HCT116 (cell line): ENCODE results near the gene PIGL. TPM values are rescaled to one million over a fixed set of nuclear protein-coding genes. Genes with fewer than 3 reads are reported as not detected.
"Not testable (repeated sequence)": the region's sequence is repeated elsewhere in the genome, so short reads cannot be mapped to it uniquely, and the experiment has no call there.

Experiments used
- ATAC-seq: fragments of 200-7000 bp; cut with Tn5 transposase; 2 replicates; pipeline ENCODE4 v1.9.1; 2020; ENCODE audit warnings: mild to moderate bottlenecking, moderate library complexity
- BruUV-seq: library from RNA; stranded (reverse); fragments of 400-500 nt; replicated peaks from 2 replicates; lab custom pipeline; 2021; lab: Mats Ljungman, UMichigan
- CTCF ChIA-PET: fragments of 300-600 bp; sonication (Branson Sonifier 250); formaldehyde crosslinking; loops from one replicate; lab custom pipeline; 2021; ENCODE audit warnings: antibody characterized with exemption; lab: Charles Lee
- POLR2A ChIA-PET: fragments of 300-600, 350-600 bp; sonication (Branson Sonifier 250); formaldehyde crosslinking; loops from one replicate; lab custom pipeline; 2021; ENCODE audit warnings: antibody characterized with exemption; lab: Charles Lee
- RAD21 ChIA-PET, 2 experiments: fragments of 300-600 bp; sonication (Branson Sonifier 250); formaldehyde crosslinking; loops; one replicate each; lab custom pipeline; 2023; ENCODE audit warnings: low total read pairs in 2 of 2; ENCODE audit not compliant: uncharacterized antibody in 2 of 2, unreplicated experiment in 2 of 2, low non-redundant PET in 1 of 2; lab: Charles Lee
- DNase-seq: peaks from one replicate; pipeline ENCODE4 v3.0.0-alpha.2; 2010; ENCODE audit warnings: low read depth, low spot score
- H2AFZ ChIP-seq: fragments of 200-600 bp; shearing (Covaris generic), sonication (generic); 2 replicates; pipeline ENCODE4 v1.6.1; 2017; ENCODE audit warnings: low read depth, mixed run types, mixed read lengths, antibody characterized with exemption, low read length; ENCODE audit not compliant: poor library complexity, severe bottlenecking
- H3K27ac ChIP-seq: 2 replicates; pipeline ENCODE4 v1.5.1; 2012; ENCODE audit warnings: low read depth, low read length
- H3K27me3 ChIP-seq: fragments of 200-600 bp; sonication (generic); 2 replicates; pipeline ENCODE4 v1.6.1; 2016; ENCODE audit warnings: mixed run types, low read length, mixed read lengths; ENCODE audit not compliant: insufficient read depth
- H3K36me3 ChIP-seq, 2 experiments: fragments of 200-500 bp in 1 of 2; fragments of 200-600 bp in 1 of 2; sonication (Bioruptor generic) in 1 of 2; sonication (generic) in 1 of 2; 2 replicates each; pipeline versions ENCODE4 v1.5.1 to v1.6.1; 2014 to 2016; ENCODE audit warnings: low read length in 2 of 2, inconsistent platforms in 1 of 2, mixed read lengths in 1 of 2, mixed run types in 1 of 2; ENCODE audit not compliant: insufficient read depth in 2 of 2, control insufficient read depth in 1 of 2
- H3K4me1 ChIP-seq, 2 experiments: fragments of 200-600 bp in 1 of 2; sonication (generic) in 1 of 2; 2 replicates each; pipeline versions ENCODE4 v1.5.1 to v1.6.1; 2012 to 2017; ENCODE audit warnings: low read length in 2 of 2, inconsistent platforms in 1 of 2, mild to moderate bottlenecking in 1 of 2, mixed read lengths in 1 of 2, mixed run types in 1 of 2, moderate library complexity in 1 of 2; ENCODE audit not compliant: insufficient read depth in 2 of 2, control insufficient read depth in 1 of 2
- H3K4me2 ChIP-seq: fragments of 200-600 bp; sonication (generic); 2 replicates; pipeline ENCODE4 v1.6.1; 2017; ENCODE audit warnings: mixed run types, low read length, mixed read lengths
- H3K4me3 ChIP-seq, 2 experiments: fragments of 200-600 bp in 1 of 2; sonication (generic) in 1 of 2; replicated peaks in 1 of 2; 2 replicates each; pipeline ENCODE4 v1.5.1; 2011 to 2016; ENCODE audit warnings: low read length in 2 of 2, control low read depth in 1 of 2, low read depth in 1 of 2, mild to moderate bottlenecking in 1 of 2, mixed read lengths in 1 of 2, mixed run types in 1 of 2
- H3K79me2 ChIP-seq: fragments of 200-600 bp; sonication (generic); 2 replicates; pipeline ENCODE4 v1.6.1; 2017; ENCODE audit warnings: mild to moderate bottlenecking, mixed run types, low read length, moderate library complexity, mixed read lengths; ENCODE audit not compliant: insufficient read depth
- H3K9ac ChIP-seq: fragments of 200-600 bp; sonication (generic); 2 replicates; pipeline ENCODE4 v1.6.1; 2016; ENCODE audit warnings: low read length, mixed read lengths
- H3K9me2 ChIP-seq: fragments of 200-600 bp; sonication (generic), shearing (Covaris generic); 2 replicates; pipeline ENCODE4 v1.6.1; 2017; ENCODE audit warnings: mixed run types, mild to moderate bottlenecking, moderate library complexity; ENCODE audit not compliant: insufficient read depth
- H3K9me3 ChIP-seq, 2 experiments: fragments of 200-500 bp in 1 of 2; fragments of 200-600 bp in 1 of 2; sonication (Bioruptor generic) in 1 of 2; sonication (generic) in 1 of 2; 2 replicates each; pipeline ENCODE4 v1.6.1; 2014 to 2017; ENCODE audit warnings: low read length in 2 of 2, mixed read lengths in 2 of 2, inconsistent platforms in 1 of 2, low read depth in 1 of 2, mild to moderate bottlenecking in 1 of 2, mixed run types in 1 of 2, moderate library complexity in 1 of 2; ENCODE audit not compliant: control insufficient read depth in 1 of 2, insufficient read depth in 1 of 2
- H4K20me1 ChIP-seq: fragments of 200-600 bp; sonication (generic), shearing (Covaris generic); 2 replicates; pipeline ENCODE4 v1.6.1; 2017; ENCODE audit warnings: mixed run types, mild to moderate bottlenecking, moderate library complexity; ENCODE audit not compliant: insufficient read depth
- CBX3 ChIP-seq: IDR thresholded peaks from 2 replicates; pipeline ENCODE4 v1.6.1; 2012; ENCODE audit warnings: low read depth
- EGR1 ChIP-seq: IDR thresholded peaks from 2 replicates; pipeline ENCODE4 v1.6.1; 2012; ENCODE audit warnings: low read depth
- ELF1 ChIP-seq: IDR thresholded peaks from 2 replicates; pipeline ENCODE4 v1.6.1; 2012; ENCODE audit warnings: low read depth, borderline replicate concordance
- EZH2phosphoT487 ChIP-seq: fragments of 200-600 bp; IDR thresholded peaks from 2 replicates; pipeline ENCODE4 v1.6.1; 2018; ENCODE audit warnings: antibody characterized with exemption, borderline replicate concordance
- FOSL1 ChIP-seq: IDR thresholded peaks from 2 replicates; pipeline ENCODE4 v1.6.1; 2012; ENCODE audit warnings: low read depth
- POLR2A ChIP-seq: IDR thresholded peaks from 2 replicates; pipeline ENCODE4 v1.7.0; 2011; ENCODE audit warnings: borderline replicate concordance; ENCODE audit not compliant: insufficient read depth, insufficient read length; ENCODE audit errors: extremely low read depth
- RAD21 ChIP-seq: IDR thresholded peaks from 2 replicates; pipeline ENCODE4 v1.6.1; 2012; ENCODE audit warnings: low read depth, mild to moderate bottlenecking
- SIN3A ChIP-seq: IDR thresholded peaks from 2 replicates; pipeline ENCODE4 v1.6.1; 2012; ENCODE audit warnings: low read depth
- TCF7L2 ChIP-seq: IDR thresholded peaks from 2 replicates; pipeline ENCODE4 v1.7.0; 2011; ENCODE audit warnings: borderline replicate concordance, inconsistent platforms; ENCODE audit not compliant: insufficient read depth, insufficient read length; ENCODE audit errors: extremely low read depth
- ZFX ChIP-seq: fragments of 450-650 bp; IDR thresholded peaks from 2 replicates; pipeline ENCODE4 v1.6.1; 2017
- intact Hi-C: fragments of 100-400 bp; cut with micrococcal nuclease; formaldehyde crosslinking; loops from 2 replicates; pipeline ENCODE4 v1.10.0; 2022
- total RNA-seq: library from RNA; stranded (reverse); gene quantifications from one replicate; pipeline ENCODE4 v1.2.1, GENCODE V29; 2021; ENCODE audit not compliant: unreplicated experiment
- TF ChIP-seq, protein P1 (sequence below), 3 experiments: fragments of 200-600 bp in 1 of 3; sonication (generic) in 1 of 3; IDR thresholded peaks in 2 of 3; conservative IDR thresholded peaks in 1 of 3; 2 replicates each; pipeline ENCODE4 v1.5.1; 2012 to 2017; ENCODE audit warnings: low read depth in 2 of 3, low read length in 2 of 3, antibody characterized with exemption in 1 of 3, borderline replicate concordance in 1 of 3, control low read depth in 1 of 3, mild to moderate bottlenecking in 1 of 3, mixed read lengths in 1 of 3, mixed run types in 1 of 3, moderate library complexity in 1 of 3; ENCODE audit not compliant: insufficient read depth in 1 of 3
- TF ChIP-seq, protein P2 (sequence below): IDR thresholded peaks from 2 replicates; pipeline ENCODE4 v1.6.1; 2012
- TF ChIP-seq, protein P3 (sequence below): IDR thresholded peaks from 2 replicates; pipeline ENCODE4 v1.6.1; 2012

The PIGL gene
- total RNA-seq, 1 experiment from 2014 or later: 36.8 TPM

DNA sequence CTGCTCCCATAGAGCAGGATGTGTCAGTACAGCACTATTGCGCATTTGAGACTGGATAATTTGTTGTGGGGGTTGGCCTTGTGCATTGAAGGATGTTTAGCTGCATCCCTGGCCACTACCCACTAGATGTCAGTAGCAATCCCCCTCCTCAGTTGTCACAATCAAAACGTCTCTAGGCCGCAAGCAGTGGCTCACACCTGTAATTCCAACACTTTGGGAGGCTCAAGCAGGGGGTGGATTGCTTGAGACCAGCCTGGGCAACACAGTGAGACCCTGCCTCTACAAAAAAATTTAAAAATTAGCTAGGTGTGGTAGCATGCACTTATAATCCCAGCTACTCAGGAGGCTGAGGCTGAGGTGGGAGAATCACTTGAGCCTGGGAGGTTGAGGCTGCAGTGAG, 87.8 kb downstream of the PIGL start:
- no peaks in the 10 kb centered on the region for H3K36me3 ChIP-seq
- no peaks in the 10 kb centered on the region for H3K27me3 ChIP-seq
- BruUV-seq: no TSS peak
- no peaks in the 10 kb centered on the region for H3K79me2 ChIP-seq
- DNase-seq: no peak
- ChIA-PET RAD21 (no interaction called here), POLR2A (no interaction called here), CTCF (interaction anchor here (1.3 to 2.7 kb wide), 2 partner anchors 9 to 52 kb away, joined by 3 to 13 read pairs; no protein-coding TSS in a partner anchor)
- no peak overlapping the region for H3K9ac ChIP-seq
- H3K9me3 ChIP-seq: no peaks in the 10 kb centered on the region
- no peaks in the 10 kb centered on the region for H4K20me1 ChIP-seq
- H3K27ac ChIP-seq: no peak overlapping the region
- H3K4me2 ChIP-seq: no peak overlapping the region
- ATAC-seq: peak; percentile 86
- no peak overlapping the region for H3K4me3 ChIP-seq
- intact Hi-C loops: loop anchor here (5.0 kb wide), 1 partner anchor 137 kb away; no protein-coding TSS in a partner anchor
- H3K9me2 ChIP-seq: no peaks in the 10 kb centered on the region
- TF ChIP-seq EGR1 (no peak), RAD21 (peak; percentile 62)
- TF ChIP-seq, protein P1, sequence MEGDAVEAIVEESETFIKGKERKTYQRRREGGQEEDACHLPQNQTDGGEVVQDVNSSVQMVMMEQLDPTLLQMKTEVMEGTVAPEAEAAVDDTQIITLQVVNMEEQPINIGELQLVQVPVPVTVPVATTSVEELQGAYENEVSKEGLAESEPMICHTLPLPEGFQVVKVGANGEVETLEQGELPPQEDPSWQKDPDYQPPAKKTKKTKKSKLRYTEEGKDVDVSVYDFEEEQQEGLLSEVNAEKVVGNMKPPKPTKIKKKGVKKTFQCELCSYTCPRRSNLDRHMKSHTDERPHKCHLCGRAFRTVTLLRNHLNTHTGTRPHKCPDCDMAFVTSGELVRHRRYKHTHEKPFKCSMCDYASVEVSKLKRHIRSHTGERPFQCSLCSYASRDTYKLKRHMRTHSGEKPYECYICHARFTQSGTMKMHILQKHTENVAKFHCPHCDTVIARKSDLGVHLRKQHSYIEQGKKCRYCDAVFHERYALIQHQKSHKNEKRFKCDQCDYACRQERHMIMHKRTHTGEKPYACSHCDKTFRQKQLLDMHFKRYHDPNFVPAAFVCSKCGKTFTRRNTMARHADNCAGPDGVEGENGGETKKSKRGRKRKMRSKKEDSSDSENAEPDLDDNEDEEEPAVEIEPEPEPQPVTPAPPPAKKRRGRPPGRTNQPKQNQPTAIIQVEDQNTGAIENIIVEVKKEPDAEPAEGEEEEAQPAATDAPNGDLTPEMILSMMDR (IDR thresholded peaks at IDR 0.05 in 2 of 3, conservative IDR thresholded peaks at IDR 0.05 in 1 of 3; ENCODE audit: borderline replicate concordance in 1 of 3, insufficient read depth in 1 of 3, low read depth in 2 of 3, low read length in 2 of 3): peak; percentile 32 to 56 (median 51); a peak in 5 of 6 replicates
- H3K4me1 ChIP-seq: peaks cover 7 to 14% of the 10 kb centered on the region in 2 experiments
- H2AFZ ChIP-seq: no peak overlapping the region

DNA sequence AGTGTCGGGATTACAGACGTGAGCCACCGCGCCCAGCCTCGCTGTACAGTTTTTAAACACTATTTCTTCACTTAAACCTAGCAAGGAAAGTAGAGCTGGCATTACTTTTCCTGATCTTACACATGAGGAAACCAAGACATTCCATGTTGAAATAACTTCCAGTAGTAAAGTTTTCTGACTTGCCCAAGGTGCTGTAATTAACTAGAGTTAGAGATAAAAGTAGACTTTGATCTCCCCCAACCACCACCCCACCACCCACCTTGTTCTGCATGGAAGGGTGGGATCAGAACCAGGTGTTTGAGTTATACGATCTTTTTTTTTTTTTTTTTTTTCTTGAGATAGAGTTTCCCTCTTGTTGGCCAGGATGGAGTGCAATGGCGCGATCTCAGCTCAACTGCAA, 89.2 kb downstream of the PIGL start:
- Histone ChIP-seq H3K4me3 (no peak overlapping the region), H3K9ac (no peak overlapping the region), H3K4me2 (no peak overlapping the region), H3K36me3 (no peaks in the 10 kb centered on the region), H3K9me3 (no peaks in the 10 kb centered on the region), H3K27me3 (no peaks in the 10 kb centered on the region), H4K20me1 (no peaks in the 10 kb centered on the region), H3K79me2 (no peaks in the 10 kb centered on the region), H3K4me1 (peaks cover 7 to 14% of the 10 kb centered on the region in 2 experiments), H3K27ac (no peak overlapping the region), H3K9me2 (no peaks in the 10 kb centered on the region), H2AFZ (no peak overlapping the region)
- ATAC-seq (no peak), DNase-seq (no peak)
- BruUV-seq: no TSS peak
- ChIA-PET RAD21 (interaction anchor here in 1 of 2 experiments (0.7 kb wide), 1 partner anchor 20 kb away, joined by 3 read pairs; no protein-coding TSS in a partner anchor), POLR2A (no interaction called here), CTCF (interaction anchor here (1.2 to 2.7 kb wide), 2 partner anchors 11 to 14 kb away, joined by 3 to 13 read pairs; no protein-coding TSS in a partner anchor)
- intact Hi-C loops: no loop called here
- TF ChIP-seq ELF1: no peak
- TF ChIP-seq, protein P2, sequence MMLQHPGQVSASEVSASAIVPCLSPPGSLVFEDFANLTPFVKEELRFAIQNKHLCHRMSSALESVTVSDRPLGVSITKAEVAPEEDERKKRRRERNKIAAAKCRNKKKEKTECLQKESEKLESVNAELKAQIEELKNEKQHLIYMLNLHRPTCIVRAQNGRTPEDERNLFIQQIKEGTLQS: no peak
- TF ChIP-seq, protein P3, sequence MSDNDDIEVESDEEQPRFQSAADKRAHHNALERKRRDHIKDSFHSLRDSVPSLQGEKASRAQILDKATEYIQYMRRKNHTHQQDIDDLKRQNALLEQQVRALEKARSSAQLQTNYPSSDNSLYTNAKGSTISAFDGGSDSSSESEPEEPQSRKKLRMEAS: no peak
- TF ChIP-seq ZFX: no peak
- no peak for TF ChIP-seq TCF7L2
- TF ChIP-seq SIN3A: no peak
- TF ChIP-seq POLR2A: no peak
- TF ChIP-seq FOSL1: no peak
- TF ChIP-seq EZH2phosphoT487: no peak
- no peak for TF ChIP-seq CBX3

DNA sequence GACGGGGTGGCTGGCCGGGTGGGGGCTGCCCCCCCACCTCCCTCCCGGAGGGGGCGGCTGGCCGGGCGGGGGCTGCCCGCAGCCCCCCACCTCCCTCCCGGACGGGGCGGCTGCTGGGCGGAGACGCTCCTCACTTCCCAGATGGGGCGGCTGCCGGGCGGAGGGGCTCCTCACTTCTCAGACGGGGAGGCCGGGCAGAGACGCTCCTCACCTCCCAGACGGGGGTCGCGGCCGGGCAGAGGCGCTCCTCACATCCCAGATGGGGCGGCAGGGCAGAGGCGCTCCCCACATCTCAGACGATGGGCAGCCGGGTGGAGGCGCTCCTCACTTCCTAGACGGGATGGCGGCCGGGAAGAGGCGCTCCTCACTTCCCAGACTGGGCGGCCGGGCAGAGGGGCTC, 95.1 kb downstream of the PIGL start:
- H3K9me2 ChIP-seq, intact Hi-C loops, H3K36me3 ChIP-seq, H3K9me3 ChIP-seq, DNase-seq, BruUV-seq, RAD21 ChIA-PET, CTCF ChIA-PET, H3K4me3 ChIP-seq, H3K79me2 ChIP-seq, POLR2A ChIA-PET, H2AFZ ChIP-seq, H3K27me3 ChIP-seq, H3K4me1 ChIP-seq, H3K4me2 ChIP-seq, ATAC-seq, H3K9ac ChIP-seq, H3K27ac ChIP-seq, H4K20me1 ChIP-seq: not testable (repeated sequence)
